HCT116 (cell line): ENCODE results near the gene MUSTN1. TPM values are rescaled to one million over a fixed set of nuclear protein-coding genes. Genes with fewer than 3 reads are reported as not detected.

Experiments
- ATAC-seq: fragments of 200-7000 bp; cut with Tn5 transposase; 2 replicates; pipeline ENCODE4 v1.9.1; 2020; ENCODE audit warnings: mild to moderate bottlenecking, moderate library complexity
- BruUV-seq: library from RNA; stranded (reverse); fragments of 400-500 nt; replicated peaks from 2 replicates; lab custom pipeline; 2021; lab: Mats Ljungman, UMichigan
- CTCF ChIA-PET: fragments of 300-600 bp; sonication (Branson Sonifier 250); formaldehyde crosslinking; loops from one replicate; lab custom pipeline; 2021; ENCODE audit warnings: antibody characterized with exemption; lab: Charles Lee
- POLR2A ChIA-PET: fragments of 300-600, 350-600 bp; sonication (Branson Sonifier 250); formaldehyde crosslinking; loops from one replicate; lab custom pipeline; 2021; ENCODE audit warnings: antibody characterized with exemption; lab: Charles Lee
- RAD21 ChIA-PET, 2 experiments: fragments of 300-600 bp; sonication (Branson Sonifier 250); formaldehyde crosslinking; loops; one replicate each; lab custom pipeline; 2023; ENCODE audit warnings: low total read pairs in 2 of 2; ENCODE audit not compliant: uncharacterized antibody in 2 of 2, unreplicated experiment in 2 of 2, low non-redundant PET in 1 of 2; lab: Charles Lee
- DNase-seq: peaks from one replicate; pipeline ENCODE4 v3.0.0-alpha.2; 2010; ENCODE audit warnings: low read depth, low spot score
- H2AFZ ChIP-seq: fragments of 200-600 bp; shearing (Covaris generic), sonication (generic); 2 replicates; pipeline ENCODE4 v1.6.1; 2017; ENCODE audit warnings: low read depth, mixed run types, mixed read lengths, antibody characterized with exemption, low read length; ENCODE audit not compliant: poor library complexity, severe bottlenecking
- H3K27ac ChIP-seq: 2 replicates; pipeline ENCODE4 v1.5.1; 2012; ENCODE audit warnings: low read depth, low read length
- H3K27me3 ChIP-seq: fragments of 200-600 bp; sonication (generic); 2 replicates; pipeline ENCODE4 v1.6.1; 2016; ENCODE audit warnings: mixed run types, low read length, mixed read lengths; ENCODE audit not compliant: insufficient read depth
- H3K36me3 ChIP-seq, 2 experiments: fragments of 200-500 bp in 1 of 2; fragments of 200-600 bp in 1 of 2; sonication (Bioruptor generic) in 1 of 2; sonication (generic) in 1 of 2; 2 replicates each; pipeline versions ENCODE4 v1.5.1 to v1.6.1; 2014 to 2016; ENCODE audit warnings: low read length in 2 of 2, inconsistent platforms in 1 of 2, mixed read lengths in 1 of 2, mixed run types in 1 of 2; ENCODE audit not compliant: insufficient read depth in 2 of 2, control insufficient read depth in 1 of 2
- H3K4me1 ChIP-seq, 2 experiments: fragments of 200-600 bp in 1 of 2; sonication (generic) in 1 of 2; 2 replicates each; pipeline versions ENCODE4 v1.5.1 to v1.6.1; 2012 to 2017; ENCODE audit warnings: low read length in 2 of 2, inconsistent platforms in 1 of 2, mild to moderate bottlenecking in 1 of 2, mixed read lengths in 1 of 2, mixed run types in 1 of 2, moderate library complexity in 1 of 2; ENCODE audit not compliant: insufficient read depth in 2 of 2, control insufficient read depth in 1 of 2
- H3K4me2 ChIP-seq: fragments of 200-600 bp; sonication (generic); 2 replicates; pipeline ENCODE4 v1.6.1; 2017; ENCODE audit warnings: mixed run types, low read length, mixed read lengths
- H3K4me3 ChIP-seq, 2 experiments: fragments of 200-600 bp in 1 of 2; sonication (generic) in 1 of 2; replicated peaks in 1 of 2; 2 replicates each; pipeline ENCODE4 v1.5.1; 2011 to 2016; ENCODE audit warnings: low read length in 2 of 2, control low read depth in 1 of 2, low read depth in 1 of 2, mild to moderate bottlenecking in 1 of 2, mixed read lengths in 1 of 2, mixed run types in 1 of 2
- H3K79me2 ChIP-seq: fragments of 200-600 bp; sonication (generic); 2 replicates; pipeline ENCODE4 v1.6.1; 2017; ENCODE audit warnings: mild to moderate bottlenecking, mixed run types, low read length, moderate library complexity, mixed read lengths; ENCODE audit not compliant: insufficient read depth
- H3K9ac ChIP-seq: fragments of 200-600 bp; sonication (generic); 2 replicates; pipeline ENCODE4 v1.6.1; 2016; ENCODE audit warnings: low read length, mixed read lengths
- H3K9me2 ChIP-seq: fragments of 200-600 bp; sonication (generic), shearing (Covaris generic); 2 replicates; pipeline ENCODE4 v1.6.1; 2017; ENCODE audit warnings: mixed run types, mild to moderate bottlenecking, moderate library complexity; ENCODE audit not compliant: insufficient read depth
- H3K9me3 ChIP-seq, 2 experiments: fragments of 200-500 bp in 1 of 2; fragments of 200-600 bp in 1 of 2; sonication (Bioruptor generic) in 1 of 2; sonication (generic) in 1 of 2; 2 replicates each; pipeline ENCODE4 v1.6.1; 2014 to 2017; ENCODE audit warnings: low read length in 2 of 2, mixed read lengths in 2 of 2, inconsistent platforms in 1 of 2, low read depth in 1 of 2, mild to moderate bottlenecking in 1 of 2, mixed run types in 1 of 2, moderate library complexity in 1 of 2; ENCODE audit not compliant: control insufficient read depth in 1 of 2, insufficient read depth in 1 of 2
- H4K20me1 ChIP-seq: fragments of 200-600 bp; sonication (generic), shearing (Covaris generic); 2 replicates; pipeline ENCODE4 v1.6.1; 2017; ENCODE audit warnings: mixed run types, mild to moderate bottlenecking, moderate library complexity; ENCODE audit not compliant: insufficient read depth
- CEBPB ChIP-seq: IDR thresholded peaks from 2 replicates; pipeline ENCODE4 v1.6.1; 2012; ENCODE audit warnings: low read depth
- CTCF ChIP-seq, 3 experiments: fragments of 200-600 bp in 1 of 3; sonication (generic) in 1 of 3; IDR thresholded peaks in 2 of 3; conservative IDR thresholded peaks in 1 of 3; 2 replicates each; pipeline ENCODE4 v1.5.1; 2012 to 2017; ENCODE audit warnings: low read depth in 2 of 3, low read length in 2 of 3, antibody characterized with exemption in 1 of 3, borderline replicate concordance in 1 of 3, control low read depth in 1 of 3, mild to moderate bottlenecking in 1 of 3, mixed read lengths in 1 of 3, mixed run types in 1 of 3, moderate library complexity in 1 of 3; ENCODE audit not compliant: insufficient read depth in 1 of 3
- ELF1 ChIP-seq: IDR thresholded peaks from 2 replicates; pipeline ENCODE4 v1.6.1; 2012; ENCODE audit warnings: low read depth, borderline replicate concordance
- EZH2phosphoT487 ChIP-seq: fragments of 200-600 bp; IDR thresholded peaks from 2 replicates; pipeline ENCODE4 v1.6.1; 2018; ENCODE audit warnings: antibody characterized with exemption, borderline replicate concordance
- FOSL1 ChIP-seq: IDR thresholded peaks from 2 replicates; pipeline ENCODE4 v1.6.1; 2012; ENCODE audit warnings: low read depth
- MAX ChIP-seq: IDR thresholded peaks from 2 replicates; pipeline ENCODE4 v1.6.1; 2012
- POLR2A ChIP-seq: IDR thresholded peaks from 2 replicates; pipeline ENCODE4 v1.7.0; 2011; ENCODE audit warnings: borderline replicate concordance; ENCODE audit not compliant: insufficient read depth, insufficient read length; ENCODE audit errors: extremely low read depth
- POLR2AphosphoS5 ChIP-seq: IDR thresholded peaks from 2 replicates; pipeline ENCODE4 v1.6.1; 2011; ENCODE audit warnings: mild to moderate bottlenecking, low read depth, low read length, moderate library complexity
- YY1 ChIP-seq: IDR thresholded peaks from 2 replicates; pipeline ENCODE4 v1.6.1; 2011; ENCODE audit warnings: low read length, low read depth, moderate library complexity, mild to moderate bottlenecking; ENCODE audit not compliant: insufficient replicate concordance; ENCODE audit errors: extremely low read depth
- intact Hi-C: fragments of 100-400 bp; cut with micrococcal nuclease; formaldehyde crosslinking; loops from 2 replicates; pipeline ENCODE4 v1.10.0; 2022
- total RNA-seq: library from RNA; stranded (reverse); gene quantifications from one replicate; pipeline ENCODE4 v1.2.1, GENCODE V29; 2021; ENCODE audit not compliant: unreplicated experiment

MUSTN1 gene
- total RNA-seq, 1 experiment from 2014 or later, result 0.44 TPM

DNA sequence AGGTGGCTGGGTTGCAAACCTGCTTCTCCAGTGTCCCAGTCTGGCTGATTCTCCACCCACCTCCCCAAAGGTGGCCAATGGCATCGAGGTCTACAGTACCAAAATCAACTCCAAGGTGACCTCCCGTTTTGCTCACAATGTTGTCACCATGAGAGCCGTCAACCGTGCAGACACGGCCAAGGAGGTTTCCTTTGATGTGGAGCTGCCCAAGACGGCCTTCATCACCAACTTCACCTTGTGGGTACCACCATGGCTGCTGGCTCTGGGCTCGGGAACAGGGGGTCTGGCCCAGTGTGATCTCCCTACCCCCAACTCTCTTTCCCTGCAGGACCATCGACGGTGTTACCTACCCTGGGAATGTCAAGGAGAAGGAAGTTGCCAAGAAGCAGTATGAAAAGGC lies 38.4 kb downstream of the MUSTN1 start:
- ChIA-PET CTCF (no interaction called here), POLR2A (no interaction called here), RAD21 (no interaction called here)
- DNase-seq (no peak), ATAC-seq (no peak)
- Histone ChIP-seq H3K4me1 (peaks cover 0 to 7% of the 10 kb centered on the region in 2 experiments; a peak in 1 of 4 replicates), H4K20me1 (no peaks in the 10 kb centered on the region), H3K4me2 (no peak overlapping the region), H3K79me2 (no peaks in the 10 kb centered on the region), H2AFZ (no peak overlapping the region), H3K27ac (no peak overlapping the region), H3K9me2 (no peaks in the 10 kb centered on the region), H3K9me3 (no peaks in the 10 kb centered on the region), H3K27me3 (no peaks in the 10 kb centered on the region), H3K4me3 (no peak overlapping the region), H3K36me3 (no peaks in the 10 kb centered on the region), H3K9ac (no peak overlapping the region)
- intact Hi-C loops, result no loop called here
- TF ChIP-seq FOSL1 (no peak), CEBPB (no peak), MAX (no peak), CTCF (IDR thresholded peaks at IDR 0.05 in 2 of 3, conservative IDR thresholded peaks at IDR 0.05 in 1 of 3; ENCODE audit: borderline replicate concordance in 1 of 3, insufficient read depth in 1 of 3, low read depth in 2 of 3, low read length in 2 of 3) (no peak), ELF1 (no peak), EZH2phosphoT487 (no peak), YY1 (no peak), POLR2A (no peak), POLR2AphosphoS5 (no peak)
- no TSS peak for BruUV-seq
